IMR-90 (cell line): ENCODE measurements around the gene KIF6.

ENCODE experiments used
- BHLHE40 ChIP-seq: fragments of 150-350 bp; IDR thresholded peaks from 2 replicates; pipeline ENCODE4 v1.6.1; 2016; ENCODE audit warnings: mild to moderate bottlenecking, low read depth, low read length
- CEBPB ChIP-seq: IDR thresholded peaks from 2 replicates; pipeline ENCODE4 v1.6.1; 2012; ENCODE audit warnings: low read depth, low read length, improper control_type of control experiment
- CTCF ChIP-seq: conservative IDR thresholded peaks from 2 replicates; pipeline ENCODE4 v1.5.1; 2012; ENCODE audit warnings: mild to moderate bottlenecking, low read depth, low read length, improper control_type of control experiment
- FOS ChIP-seq: fragments of 150-350 bp; IDR thresholded peaks from 2 replicates; pipeline ENCODE4 v1.6.1; 2016; ENCODE audit warnings: low read depth, low read length
- NFE2L2 ChIP-seq: fragments of 150-350 bp; IDR thresholded peaks from 2 replicates; pipeline ENCODE4 v1.6.1; 2016; ENCODE audit warnings: low read depth, mild to moderate bottlenecking, low read length
- POLR2A ChIP-seq: IDR thresholded peaks from 2 replicates; pipeline ENCODE4 v1.6.1; 2012; ENCODE audit warnings: mild to moderate bottlenecking, low read depth, low read length
- RCOR1 ChIP-seq: IDR thresholded peaks from 2 replicates; pipeline ENCODE4 v1.6.1; 2012; ENCODE audit warnings: mild to moderate bottlenecking, low read length, improper control_type of control experiment; ENCODE audit not compliant: insufficient replicate concordance
- RFX5 ChIP-seq: IDR thresholded peaks from 2 replicates; pipeline ENCODE4 v1.8.0; 2012; ENCODE audit warnings: low read depth, mild to moderate bottlenecking, low read length, moderate library complexity
- USF2 ChIP-seq: fragments of 150-350 bp; IDR thresholded peaks from 2 replicates; pipeline ENCODE4 v1.6.1; 2017; ENCODE audit warnings: mild to moderate bottlenecking, antibody characterized with exemption, low read length, low read depth

GRCh38 chr6:39695447-39695846 is 29.8 kb downstream of the KIF6 start:
- TF ChIP-seq CTCF (no peak), POLR2A (no peak), CEBPB (no peak), BHLHE40 (no peak), USF2 (no peak), FOS (no peak), NFE2L2 (no peak), RFX5 (no peak), RCOR1 (no peak)
